ENCODE results near the gene CEP76.

DNA sequence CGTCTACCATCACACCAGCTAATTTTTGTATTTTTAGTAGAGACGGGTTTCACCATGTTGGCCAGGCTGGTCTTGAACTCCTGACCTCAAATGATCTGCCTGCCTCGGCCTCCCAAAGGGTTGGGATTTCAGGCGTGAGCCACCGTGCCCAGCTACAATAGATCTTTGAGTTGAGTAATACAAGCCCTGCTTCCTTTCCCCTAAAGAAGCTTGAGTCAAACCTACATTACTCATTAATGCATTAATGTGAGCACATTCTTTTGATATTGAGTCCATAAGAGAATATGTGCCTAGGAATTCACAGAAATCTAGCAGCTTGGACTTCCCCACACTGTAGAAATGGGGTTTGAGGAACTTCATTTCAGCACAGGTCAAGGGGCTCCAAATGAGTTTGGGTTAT lies 39.9 kb upstream of the CEP76 start:
- TF ChIP-seq, protein P1, sequence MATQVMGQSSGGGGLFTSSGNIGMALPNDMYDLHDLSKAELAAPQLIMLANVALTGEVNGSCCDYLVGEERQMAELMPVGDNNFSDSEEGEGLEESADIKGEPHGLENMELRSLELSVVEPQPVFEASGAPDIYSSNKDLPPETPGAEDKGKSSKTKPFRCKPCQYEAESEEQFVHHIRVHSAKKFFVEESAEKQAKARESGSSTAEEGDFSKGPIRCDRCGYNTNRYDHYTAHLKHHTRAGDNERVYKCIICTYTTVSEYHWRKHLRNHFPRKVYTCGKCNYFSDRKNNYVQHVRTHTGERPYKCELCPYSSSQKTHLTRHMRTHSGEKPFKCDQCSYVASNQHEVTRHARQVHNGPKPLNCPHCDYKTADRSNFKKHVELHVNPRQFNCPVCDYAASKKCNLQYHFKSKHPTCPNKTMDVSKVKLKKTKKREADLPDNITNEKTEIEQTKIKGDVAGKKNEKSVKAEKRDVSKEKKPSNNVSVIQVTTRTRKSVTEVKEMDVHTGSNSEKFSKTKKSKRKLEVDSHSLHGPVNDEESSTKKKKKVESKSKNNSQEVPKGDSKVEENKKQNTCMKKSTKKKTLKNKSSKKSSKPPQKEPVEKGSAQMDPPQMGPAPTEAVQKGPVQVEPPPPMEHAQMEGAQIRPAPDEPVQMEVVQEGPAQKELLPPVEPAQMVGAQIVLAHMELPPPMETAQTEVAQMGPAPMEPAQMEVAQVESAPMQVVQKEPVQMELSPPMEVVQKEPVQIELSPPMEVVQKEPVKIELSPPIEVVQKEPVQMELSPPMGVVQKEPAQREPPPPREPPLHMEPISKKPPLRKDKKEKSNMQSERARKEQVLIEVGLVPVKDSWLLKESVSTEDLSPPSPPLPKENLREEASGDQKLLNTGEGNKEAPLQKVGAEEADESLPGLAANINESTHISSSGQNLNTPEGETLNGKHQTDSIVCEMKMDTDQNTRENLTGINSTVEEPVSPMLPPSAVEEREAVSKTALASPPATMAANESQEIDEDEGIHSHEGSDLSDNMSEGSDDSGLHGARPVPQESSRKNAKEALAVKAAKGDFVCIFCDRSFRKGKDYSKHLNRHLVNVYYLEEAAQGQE (IDR thresholded peaks at IDR 0.05; ENCODE audit: unreplicated experiment), result no peak
- TF ChIP-seq EZH2 (IDR thresholded peaks at IDR 0.05; ENCODE audit: low read depth, unreplicated experiment) (no peak), JUNB (IDR thresholded peaks at IDR 0.05; ENCODE audit: unreplicated experiment) (no peak), EZH2phosphoT487 (IDR thresholded peaks at IDR 0.05; ENCODE audit: unreplicated experiment) (no peak), POLR2AphosphoS5 (IDR thresholded peaks at IDR 0.05; ENCODE audit: low read depth) (no peak), STAT1 (IDR thresholded peaks at IDR 0.05; ENCODE audit: unreplicated experiment) (no peak), CREB1 (CRISPR knock-in tag; IDR thresholded peaks at IDR 0.05; ENCODE audit: low read depth) (no peak)
- TF ChIP-seq, protein P2, sequence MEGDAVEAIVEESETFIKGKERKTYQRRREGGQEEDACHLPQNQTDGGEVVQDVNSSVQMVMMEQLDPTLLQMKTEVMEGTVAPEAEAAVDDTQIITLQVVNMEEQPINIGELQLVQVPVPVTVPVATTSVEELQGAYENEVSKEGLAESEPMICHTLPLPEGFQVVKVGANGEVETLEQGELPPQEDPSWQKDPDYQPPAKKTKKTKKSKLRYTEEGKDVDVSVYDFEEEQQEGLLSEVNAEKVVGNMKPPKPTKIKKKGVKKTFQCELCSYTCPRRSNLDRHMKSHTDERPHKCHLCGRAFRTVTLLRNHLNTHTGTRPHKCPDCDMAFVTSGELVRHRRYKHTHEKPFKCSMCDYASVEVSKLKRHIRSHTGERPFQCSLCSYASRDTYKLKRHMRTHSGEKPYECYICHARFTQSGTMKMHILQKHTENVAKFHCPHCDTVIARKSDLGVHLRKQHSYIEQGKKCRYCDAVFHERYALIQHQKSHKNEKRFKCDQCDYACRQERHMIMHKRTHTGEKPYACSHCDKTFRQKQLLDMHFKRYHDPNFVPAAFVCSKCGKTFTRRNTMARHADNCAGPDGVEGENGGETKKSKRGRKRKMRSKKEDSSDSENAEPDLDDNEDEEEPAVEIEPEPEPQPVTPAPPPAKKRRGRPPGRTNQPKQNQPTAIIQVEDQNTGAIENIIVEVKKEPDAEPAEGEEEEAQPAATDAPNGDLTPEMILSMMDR (conservative IDR thresholded peaks at IDR 0.05; ENCODE audit: low read depth in 2 of 2), result no peak
- TF ChIP-seq, protein P3, sequence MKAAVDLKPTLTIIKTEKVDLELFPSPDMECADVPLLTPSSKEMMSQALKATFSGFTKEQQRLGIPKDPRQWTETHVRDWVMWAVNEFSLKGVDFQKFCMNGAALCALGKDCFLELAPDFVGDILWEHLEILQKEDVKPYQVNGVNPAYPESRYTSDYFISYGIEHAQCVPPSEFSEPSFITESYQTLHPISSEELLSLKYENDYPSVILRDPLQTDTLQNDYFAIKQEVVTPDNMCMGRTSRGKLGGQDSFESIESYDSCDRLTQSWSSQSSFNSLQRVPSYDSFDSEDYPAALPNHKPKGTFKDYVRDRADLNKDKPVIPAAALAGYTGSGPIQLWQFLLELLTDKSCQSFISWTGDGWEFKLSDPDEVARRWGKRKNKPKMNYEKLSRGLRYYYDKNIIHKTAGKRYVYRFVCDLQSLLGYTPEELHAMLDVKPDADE (IDR thresholded peaks at IDR 0.05), result no peak
